Lower lobe of right lung (tissue), 2 donors: ENCODE data around the gene SNED1. TPM values are rescaled to one million over a fixed set of nuclear protein-coding genes. Genes with fewer than 3 reads are reported as not detected.

Source experiments
- ATAC-seq, 2 donors: fragments of 200-7000 bp; cut with Tn5 transposase; one replicate each; pipeline ENCODE4 v1.9.1; 2020 to 2022; ENCODE audit warnings: mild to moderate bottlenecking in 2 of 2, moderate library complexity in 2 of 2
- DNase-seq: peaks from one replicate; pipeline ENCODE4 v3.0.0-alpha.2; 2020
- H3K27ac ChIP-seq: fragments of 200-600 bp; one replicate; pipeline ENCODE4 v1.8.0; 2022
- H3K27me3 ChIP-seq: fragments of 200-600 bp; one replicate; pipeline ENCODE4 v1.8.0; 2022; ENCODE audit warnings: low read depth
- H3K36me3 ChIP-seq: fragments of 200-600 bp; one replicate; pipeline ENCODE4 v1.8.0; 2022; ENCODE audit warnings: mild to moderate bottlenecking
- H3K4me1 ChIP-seq: fragments of 200-600 bp; one replicate; pipeline ENCODE4 v1.8.0; 2022
- H3K4me3 ChIP-seq: fragments of 200-600 bp; one replicate; pipeline ENCODE4 v1.8.0; 2022; ENCODE audit warnings: mild to moderate bottlenecking
- H3K9me3 ChIP-seq: fragments of 200-600 bp; one replicate; pipeline ENCODE4 v1.8.0; 2022
- intact Hi-C: fragments of 100-400 bp; cut with DNase I; formaldehyde crosslinking; loops from one replicate; pipeline ENCODE4 v1.11.0; 2022
- total RNA-seq: library from RNA; stranded (reverse); fragmentation: NEBNext Ultra II Directional; extraction: Animal tissue kit (Norgen Biotek cat#: 25700); gene quantifications from one replicate; pipeline ENCODE4 v1.2.1, GENCODE V29; 2021
- TF ChIP-seq, protein P1 (sequence below): fragments of 200-600 bp; IDR thresholded peaks from one replicate; pipeline ENCODE4 v1.8.0; 2022; ENCODE audit warnings: antibody characterized with exemption, mild to moderate bottlenecking
- donor health status: DM: no; HTN: yes; CAD: no; lungs with severe emphysema.

SNED1 gene
- total RNA-seq, 1 donor from 2014 or later = 36.2 TPM

- TF ChIP-seq, protein P1, sequence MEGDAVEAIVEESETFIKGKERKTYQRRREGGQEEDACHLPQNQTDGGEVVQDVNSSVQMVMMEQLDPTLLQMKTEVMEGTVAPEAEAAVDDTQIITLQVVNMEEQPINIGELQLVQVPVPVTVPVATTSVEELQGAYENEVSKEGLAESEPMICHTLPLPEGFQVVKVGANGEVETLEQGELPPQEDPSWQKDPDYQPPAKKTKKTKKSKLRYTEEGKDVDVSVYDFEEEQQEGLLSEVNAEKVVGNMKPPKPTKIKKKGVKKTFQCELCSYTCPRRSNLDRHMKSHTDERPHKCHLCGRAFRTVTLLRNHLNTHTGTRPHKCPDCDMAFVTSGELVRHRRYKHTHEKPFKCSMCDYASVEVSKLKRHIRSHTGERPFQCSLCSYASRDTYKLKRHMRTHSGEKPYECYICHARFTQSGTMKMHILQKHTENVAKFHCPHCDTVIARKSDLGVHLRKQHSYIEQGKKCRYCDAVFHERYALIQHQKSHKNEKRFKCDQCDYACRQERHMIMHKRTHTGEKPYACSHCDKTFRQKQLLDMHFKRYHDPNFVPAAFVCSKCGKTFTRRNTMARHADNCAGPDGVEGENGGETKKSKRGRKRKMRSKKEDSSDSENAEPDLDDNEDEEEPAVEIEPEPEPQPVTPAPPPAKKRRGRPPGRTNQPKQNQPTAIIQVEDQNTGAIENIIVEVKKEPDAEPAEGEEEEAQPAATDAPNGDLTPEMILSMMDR = no peak
- intact Hi-C loops = no loop called here
- Histone ChIP-seq H3K9me3 (no peaks in the 10 kb centered on the region), H3K4me1 (no peaks in the 10 kb centered on the region), H3K27me3 (no peaks in the 10 kb centered on the region), H3K36me3 (peaks cover 15% of the 10 kb centered on the region), H3K27ac (no peak overlapping the region), H3K4me3 (no peak overlapping the region)
- DNase-seq (no peak), ATAC-seq (no peak)
Measured at GRCh38 chr2:241137276-241138190, 139.1 kb downstream of the SNED1 start.

DNA sequence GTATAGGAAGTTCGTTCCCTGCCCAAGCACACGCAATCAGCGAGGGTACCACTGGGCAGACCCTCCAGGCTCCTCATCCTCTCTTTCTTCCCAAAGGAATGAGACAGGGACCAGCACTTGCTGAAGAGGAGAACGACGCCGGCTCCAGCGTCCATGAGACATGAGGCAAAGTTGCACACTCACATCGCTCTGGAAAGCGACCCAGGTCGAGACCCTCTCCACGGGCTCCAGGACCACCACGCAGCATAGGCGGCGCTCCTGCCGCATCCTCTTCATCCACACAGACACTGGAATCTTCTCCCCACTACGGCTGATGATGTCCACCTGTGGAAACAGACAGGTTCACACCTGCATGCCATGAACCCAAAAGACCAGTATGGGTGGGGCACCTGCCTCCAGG lies 140.1 kb downstream of the SNED1 start:
- DNase-seq = no peak
- no peaks in the 10 kb centered on the region for H3K4me1 ChIP-seq
- H3K9me3 ChIP-seq = no peaks in the 10 kb centered on the region
- peaks cover 15% of the 10 kb centered on the region for H3K36me3 ChIP-seq
- ATAC-seq = no peak
- H3K27me3 ChIP-seq = no peaks in the 10 kb centered on the region
- no peak overlapping the region for H3K27ac ChIP-seq
- intact Hi-C loops = no loop called here
- TF ChIP-seq, protein P1 = no peak
- H3K4me3 ChIP-seq = no peak overlapping the region

DNA sequence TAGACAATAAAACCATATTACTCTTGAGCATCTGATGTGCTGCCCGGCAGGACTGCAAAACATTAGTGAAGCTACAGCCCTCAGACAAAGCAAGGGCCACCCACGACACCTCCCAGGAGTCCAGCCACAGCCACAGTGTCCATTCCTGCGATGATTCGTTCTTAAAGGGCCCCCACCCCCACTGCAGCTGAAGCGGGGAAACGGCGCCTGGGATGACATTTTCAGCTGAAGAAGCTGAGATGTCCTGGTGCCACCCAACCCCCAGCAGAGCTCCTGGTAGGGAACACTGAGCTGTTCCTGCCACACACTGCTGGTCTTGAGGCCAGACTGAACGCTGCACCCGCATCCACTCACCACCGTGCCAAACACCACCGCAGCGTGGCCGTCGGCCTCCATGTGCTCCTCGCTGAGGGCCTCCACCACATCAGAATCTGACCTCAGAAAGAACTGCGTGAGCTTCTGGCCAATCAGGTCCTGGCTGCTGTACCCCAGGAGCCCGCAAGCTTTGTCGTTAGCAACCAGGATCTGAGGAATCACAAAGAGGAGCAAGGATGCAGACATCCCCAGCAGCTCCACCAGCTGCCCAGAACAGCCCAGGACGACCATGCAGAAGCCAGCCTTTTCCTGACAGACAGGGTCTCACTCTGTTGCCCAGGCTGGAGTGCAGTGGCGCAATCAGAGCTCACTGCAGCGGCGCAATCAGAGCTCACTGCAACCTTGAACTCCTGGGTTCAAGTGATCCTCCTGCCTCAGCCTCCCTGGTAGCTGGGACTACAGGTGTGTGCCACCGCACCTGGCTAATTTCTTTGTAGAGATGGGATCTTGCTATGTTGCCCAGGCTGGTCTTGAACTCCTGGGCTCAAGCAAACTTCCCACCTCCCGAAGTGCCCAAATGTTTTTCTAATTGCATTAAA lies 141.4 kb downstream of the SNED1 start:
- intact Hi-C loops = no loop called here
- ATAC-seq (no peak), DNase-seq (no peak)
- no peak overlapping the region for H3K27ac ChIP-seq
- no peaks in the 10 kb centered on the region for H3K9me3 ChIP-seq
- H3K27me3 ChIP-seq = no peaks in the 10 kb centered on the region
- H3K4me3 ChIP-seq = no peak overlapping the region
- TF ChIP-seq, protein P1 = no peak
- no peaks in the 10 kb centered on the region for H3K4me1 ChIP-seq
- H3K36me3 ChIP-seq = peaks cover 15% of the 10 kb centered on the region

DNA sequence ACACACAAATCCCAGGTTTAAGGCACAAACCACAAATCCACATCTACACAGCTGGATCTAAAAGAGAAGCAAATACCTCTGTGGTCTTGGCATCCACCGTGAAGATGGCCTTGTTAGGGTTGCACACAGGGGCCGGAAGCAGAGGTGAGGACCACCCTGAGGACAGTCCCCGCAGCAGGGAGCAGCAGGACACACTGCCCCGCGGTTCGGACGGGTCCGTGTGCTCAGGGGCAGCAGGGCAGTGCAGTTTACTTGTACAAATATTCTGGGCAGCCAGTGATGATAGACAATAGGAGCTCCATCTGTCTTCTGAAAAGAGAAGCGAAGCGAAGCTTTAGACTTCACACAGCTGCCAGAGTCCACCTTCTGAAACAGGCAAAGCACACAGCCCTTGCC lies 142.0 kb downstream of the SNED1 start:
- H3K36me3 ChIP-seq = peaks cover 15% of the 10 kb centered on the region
- H3K27me3 ChIP-seq = no peaks in the 10 kb centered on the region
- intact Hi-C loops = no loop called here
- H3K4me1 ChIP-seq = no peaks in the 10 kb centered on the region
- H3K27ac ChIP-seq = no peak overlapping the region
- DNase-seq (no peak), ATAC-seq (no peak)
- TF ChIP-seq, protein P1 = no peak
- no peaks in the 10 kb centered on the region for H3K9me3 ChIP-seq
- H3K4me3 ChIP-seq = no peak overlapping the region

GRCh38 chr2:241141214-241141770 lies 142.9 kb downstream of the SNED1 start:
- Histone ChIP-seq H3K27me3 (no peaks in the 10 kb centered on the region), H3K4me1 (no peaks in the 10 kb centered on the region), H3K36me3 (peaks cover 11% of the 10 kb centered on the region), H3K9me3 (no peaks in the 10 kb centered on the region), H3K4me3 (no peak overlapping the region), H3K27ac (no peak overlapping the region)
- ATAC-seq (no peak), DNase-seq (no peak)
- intact Hi-C loops = no loop called here
- TF ChIP-seq, protein P1 = no peak
